GM18502 (cell line): Measurements from ENCODE around the gene HGF.

Experiments
- ATAC-seq: cut with Tn5 transposase; IDR thresholded peaks from one replicate; pipeline ENCODE4 v1.9.1; 2021; ENCODE audit warnings: mild to moderate bottlenecking; ENCODE audit not compliant: unreplicated experiment, poor library complexity

The HGF gene

GRCh38 chr7:81776948-81777630 lies 7.2 kb upstream of the HGF start:
- no peak for ATAC-seq

GRCh38 chr7:81776161-81776560 lies 6.3 kb upstream of the HGF start:
- no peak for ATAC-seq

GRCh38 chr7:81775560-81775959 lies 5.7 kb upstream of the HGF start:
- ATAC-seq, result no peak

- ATAC-seq, result no peak
Measured at GRCh38 chr7:81774551-81774950, 4.7 kb upstream of the HGF start.

GRCh38 chr7:81770728-81771223 lies 929 bp upstream of the HGF start:
- no peak for ATAC-seq

- ATAC-seq, result no peak
Measured at GRCh38 chr7:81768951-81769778, 682 bp downstream of the HGF start.

- ATAC-seq, result no peak
Measured at GRCh38 chr7:81767926-81768325, 1.9 kb downstream of the HGF start.

GRCh38 chr7:81761821-81762220 lies 8.0 kb downstream of the HGF start:
- ATAC-seq, result no peak

- no peak for ATAC-seq
Measured at GRCh38 chr7:81761031-81761430, 8.8 kb downstream of the HGF start.

GRCh38 chr7:81754918-81755696 lies 14.7 kb downstream of the HGF start:
- ATAC-seq, result no peak

GRCh38 chr7:81753392-81753791 lies 16.5 kb downstream of the HGF start:
- no peak for ATAC-seq

GRCh38 chr7:81752318-81752714 lies 17.5 kb downstream of the HGF start:
- no peak for ATAC-seq

GRCh38 chr7:81751619-81752317 lies 18.1 kb downstream of the HGF start:
- no peak for ATAC-seq

- ATAC-seq, result no peak
Measured at GRCh38 chr7:81745637-81746036, 24.2 kb downstream of the HGF start.

- ATAC-seq, result no peak
Measured at GRCh38 chr7:81744389-81744788, 25.5 kb downstream of the HGF start.

- no peak for ATAC-seq
Measured at GRCh38 chr7:81743665-81744064, 26.2 kb downstream of the HGF start.

- ATAC-seq, result no peak
Measured at GRCh38 chr7:81743201-81743600, 26.6 kb downstream of the HGF start.

GRCh38 chr7:81740403-81740802 lies 29.4 kb downstream of the HGF start:
- ATAC-seq, result no peak

- ATAC-seq, result no peak
Measured at GRCh38 chr7:81736091-81736490, 33.8 kb downstream of the HGF start.

- ATAC-seq, result no peak
Measured at GRCh38 chr7:81725812-81726127, 44.1 kb downstream of the HGF start.
